Left forelimb (tissue), 1 donor: Measurements from ENCODE around the gene SHE.
"Not testable (repeated sequence)": the region's sequence is repeated elsewhere in the genome, so short reads cannot be mapped to it uniquely, and the experiment has no call there.

Experiments
- DNase-seq: peaks from one replicate; pipeline ENCODE4 v3.0.0-alpha.2; 2018; ENCODE audit warnings: low spot score

Gene SHE

DNA sequence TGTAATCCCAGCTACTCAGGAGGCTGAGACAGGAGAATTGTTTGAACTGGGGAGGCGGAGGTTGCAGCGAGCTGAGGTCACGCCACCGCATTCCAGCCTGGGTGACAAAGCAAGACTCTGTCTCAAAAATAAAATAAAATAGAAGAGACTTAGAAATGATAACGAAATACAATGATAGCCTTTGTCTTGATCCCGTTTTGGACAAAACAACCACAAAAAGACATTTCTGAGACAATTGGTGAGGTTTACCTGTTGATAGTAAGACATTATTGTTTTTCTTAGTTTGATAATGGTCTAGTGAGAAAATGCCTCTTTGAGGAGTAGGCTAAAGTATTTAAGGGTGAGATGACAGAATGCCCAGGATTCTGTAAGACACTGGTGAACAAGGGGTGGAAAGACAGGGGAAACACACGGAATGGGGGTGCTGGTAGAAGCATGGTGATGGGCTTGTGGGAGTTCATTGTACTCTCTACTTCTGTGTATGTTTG lies 11.9 kb upstream of the SHE start:
- no peak for DNase-seq

DNA sequence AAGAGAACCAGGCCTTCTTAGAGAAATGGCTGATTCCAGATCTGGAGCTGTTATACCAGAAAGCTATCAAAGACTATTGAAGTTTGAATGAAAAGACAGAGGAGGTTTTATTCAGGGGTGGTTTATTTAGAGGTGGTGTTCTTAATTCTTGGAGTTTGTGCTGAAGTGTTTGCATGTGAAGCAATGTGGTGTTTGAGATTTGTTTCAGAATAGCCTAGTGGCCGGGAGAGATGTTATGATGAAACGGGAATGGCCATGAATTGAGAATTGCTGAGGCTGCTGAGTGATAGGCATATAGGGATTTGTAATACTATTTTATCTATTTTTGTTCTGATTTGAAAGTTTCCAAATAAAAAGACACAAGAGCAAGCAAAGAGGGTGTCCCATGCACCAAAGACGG lies 10.5 kb upstream of the SHE start:
- no peak for DNase-seq

DNA sequence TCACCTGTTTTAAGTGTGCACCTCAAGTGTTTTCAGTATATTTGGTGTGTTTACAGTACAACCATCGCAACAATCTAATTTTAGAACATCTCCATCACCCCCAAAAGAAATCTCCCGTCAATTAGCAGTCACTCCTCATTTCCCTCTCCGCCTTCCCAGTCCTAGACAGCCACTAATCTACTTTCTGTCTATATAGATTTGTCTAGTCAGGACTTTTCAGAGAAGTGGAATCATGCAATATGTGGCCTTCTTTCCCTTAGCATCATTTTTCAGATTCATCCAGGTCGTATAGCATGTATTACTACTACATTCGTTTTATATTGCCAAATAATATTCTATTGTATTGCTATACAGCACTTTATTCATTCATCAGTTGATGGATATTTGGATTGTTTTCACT lies 1.7 kb upstream of the SHE start:
- DNase-seq = no peak

DNA sequence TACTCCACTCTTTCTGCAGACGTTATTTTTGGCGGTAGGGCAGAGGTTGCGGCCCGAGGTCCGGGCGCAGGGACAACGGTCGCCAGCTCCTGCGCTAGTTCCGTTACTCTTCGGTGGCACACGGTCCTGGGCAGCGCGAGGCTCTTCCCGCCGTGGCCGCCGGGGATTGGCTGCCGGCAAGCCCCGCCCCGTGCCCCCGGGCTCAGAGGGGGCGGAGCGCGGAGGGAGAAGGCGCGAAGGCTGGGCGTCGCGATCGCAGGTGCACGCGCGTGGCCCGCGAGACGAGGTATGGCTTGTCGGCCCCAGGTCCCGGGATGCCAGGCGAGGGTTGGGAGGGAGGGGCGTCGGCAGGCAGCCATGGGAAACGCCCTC lies 518 bp upstream of the SHE start:
- DNase-seq = no peak

DNA sequence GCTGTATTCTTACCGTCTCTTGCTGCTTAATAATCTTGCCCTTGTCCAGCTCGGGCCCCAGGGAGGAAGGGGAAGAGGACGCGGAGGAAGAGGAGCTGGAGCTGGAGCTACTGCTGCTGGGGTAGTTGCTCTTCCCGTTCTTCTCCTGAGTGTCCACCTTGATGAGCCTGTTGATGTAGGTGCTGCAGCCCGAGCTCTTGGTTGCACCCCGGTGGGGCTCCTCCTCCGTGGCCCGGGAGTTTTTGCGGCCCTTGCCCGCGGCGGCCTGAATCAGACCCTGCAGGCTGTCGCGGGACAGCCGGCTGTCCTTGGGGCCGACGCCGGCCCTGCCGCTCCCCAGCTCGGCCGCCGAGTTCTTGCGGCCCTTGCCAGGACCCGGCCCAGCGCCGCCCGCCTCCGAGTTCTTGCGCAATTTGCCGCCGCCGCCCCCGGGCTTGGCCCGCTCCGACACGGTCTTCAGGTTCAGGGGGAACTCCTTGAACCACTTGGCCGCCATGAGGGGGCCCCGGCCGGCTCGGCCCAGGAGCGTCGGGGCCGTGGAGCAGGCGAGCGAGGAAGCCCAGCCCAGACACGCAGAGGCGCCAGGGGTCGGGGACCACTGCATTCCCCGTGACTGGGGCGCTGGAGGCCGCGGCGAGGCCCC lies 668 bp downstream of the SHE start:
- DNase-seq = no peak

DNA sequence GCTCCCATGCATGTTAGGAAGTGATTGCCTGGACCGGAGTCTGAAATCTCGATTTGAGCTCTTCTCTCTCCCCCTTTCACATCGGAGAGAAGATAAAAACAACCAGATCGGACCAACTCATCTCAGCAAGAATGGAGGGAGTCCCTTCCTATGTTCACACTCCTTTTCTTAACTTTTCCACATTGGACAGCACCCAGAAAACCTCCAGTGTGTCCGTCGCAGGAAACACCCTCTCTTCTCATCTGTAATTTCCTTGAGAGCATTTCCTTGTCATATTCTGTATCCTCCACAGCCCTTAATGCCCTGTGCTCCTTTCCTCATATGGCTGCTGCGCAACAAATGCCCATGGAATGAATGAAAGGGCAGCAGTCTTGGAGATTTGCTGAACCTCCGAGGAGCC lies 1.7 kb downstream of the SHE start:
- DNase-seq = no peak

DNA sequence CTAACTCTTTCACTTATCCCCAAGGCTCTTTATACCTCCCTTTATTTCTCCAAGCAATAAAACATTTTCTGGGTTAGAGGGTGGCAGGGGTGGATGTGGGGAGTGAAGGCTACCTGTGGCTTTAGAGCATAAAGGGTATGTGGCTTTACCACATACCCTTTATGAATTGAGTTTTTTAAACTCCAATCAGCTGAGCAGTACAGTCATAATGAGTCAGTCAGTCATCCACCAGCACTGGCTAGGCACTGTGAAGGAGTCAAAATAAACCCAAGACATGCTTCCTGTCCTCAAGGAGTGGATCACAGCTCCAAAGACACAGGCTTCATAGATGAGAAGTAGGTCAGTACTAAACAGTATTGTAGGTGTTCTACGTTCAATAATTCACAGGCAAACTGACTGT lies 2.8 kb downstream of the SHE start:
- DNase-seq = no peak

DNA sequence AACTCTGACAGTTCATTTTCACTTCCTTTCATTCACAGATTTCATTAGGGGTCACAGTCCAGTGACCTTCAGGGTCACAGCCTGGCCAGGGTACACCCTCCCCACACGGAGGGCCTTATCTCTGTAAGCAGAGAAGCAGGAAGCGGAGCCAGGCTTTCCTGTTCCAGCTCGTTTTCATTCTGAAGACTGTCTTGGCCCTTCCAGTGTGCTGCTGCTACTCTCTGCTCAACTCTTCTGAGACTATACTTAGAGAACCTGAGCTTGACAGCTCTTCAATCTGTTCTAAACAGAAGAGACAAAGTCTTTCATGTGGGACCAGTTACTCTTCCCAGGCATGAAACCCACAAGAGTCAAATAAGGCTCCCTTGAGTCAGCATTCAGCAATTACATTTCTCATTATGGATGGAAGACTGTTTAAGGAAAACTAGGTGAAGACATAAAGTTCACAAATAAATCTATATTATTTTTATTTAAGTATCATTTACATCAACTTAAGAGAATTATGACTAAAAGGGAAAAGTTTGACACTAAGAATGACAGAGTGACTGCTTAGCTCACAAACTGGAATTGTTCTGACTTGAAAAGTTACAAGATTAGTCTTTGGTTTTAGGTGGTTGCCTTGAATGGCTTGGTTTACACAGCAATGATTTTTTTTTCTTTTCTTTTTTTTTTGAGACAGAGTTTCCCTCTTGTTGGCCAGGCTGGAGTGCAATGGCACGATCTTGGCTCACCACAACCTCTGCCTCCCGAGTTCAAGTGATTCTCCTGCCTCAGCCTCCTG lies 5.0 kb downstream of the SHE start:
- DNase-seq = no peak

DNA sequence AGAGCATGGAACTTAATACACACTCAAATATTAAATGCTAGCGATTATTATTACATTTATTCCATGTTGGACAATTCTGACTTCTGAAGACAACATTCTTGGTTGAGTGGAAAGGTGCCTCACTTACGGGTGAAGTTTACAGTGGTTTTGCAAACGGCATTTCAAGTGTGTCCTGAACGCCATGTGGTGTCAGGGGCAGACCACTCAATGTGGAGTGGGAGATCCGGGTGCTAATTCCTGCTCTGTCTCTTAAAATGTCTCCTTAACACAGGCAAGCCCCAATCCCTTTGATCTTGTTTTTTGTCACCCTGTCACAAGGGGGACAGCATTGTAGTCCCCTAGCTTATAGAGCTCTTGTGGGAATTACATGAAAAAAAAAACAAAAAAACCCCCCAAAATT lies 5.8 kb downstream of the SHE start:
- DNase-seq = no peak

DNA sequence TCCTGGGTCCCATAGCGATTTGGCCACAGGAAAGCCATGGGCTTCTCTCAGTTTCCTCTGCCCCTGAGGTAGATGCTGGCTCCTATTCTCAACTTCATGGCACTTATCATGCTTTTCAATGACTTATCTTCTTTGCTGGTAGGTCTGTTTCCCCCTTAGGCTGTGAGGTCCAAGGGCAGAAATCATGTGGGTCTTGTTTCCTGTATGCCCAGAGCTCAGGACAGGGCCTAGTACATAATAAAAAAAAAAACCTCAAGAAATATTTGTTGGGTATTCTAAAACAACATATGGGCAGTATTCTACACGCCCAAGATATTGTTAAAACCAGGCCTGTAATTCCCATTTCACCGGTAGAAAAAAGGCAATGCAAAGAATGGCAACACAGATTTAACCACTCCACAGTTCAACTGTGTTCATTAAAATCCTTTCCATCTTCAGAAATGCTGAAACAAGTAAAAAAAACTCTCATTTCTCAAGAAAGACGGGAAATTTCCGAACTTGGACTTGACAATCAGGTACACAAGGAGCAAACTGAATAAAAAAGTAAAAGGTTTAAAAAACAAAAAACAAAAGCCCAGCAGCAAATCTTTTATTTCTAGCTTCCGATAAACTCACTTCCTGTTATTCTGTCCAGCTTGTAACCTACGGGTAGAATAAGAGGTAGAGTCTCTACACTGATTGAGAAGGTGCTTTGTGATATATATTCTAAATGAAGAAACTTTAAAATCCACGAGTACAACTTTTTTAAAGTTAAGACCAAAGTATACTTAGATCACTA lies 6.5 kb downstream of the SHE start:
- no peak for DNase-seq

DNA sequence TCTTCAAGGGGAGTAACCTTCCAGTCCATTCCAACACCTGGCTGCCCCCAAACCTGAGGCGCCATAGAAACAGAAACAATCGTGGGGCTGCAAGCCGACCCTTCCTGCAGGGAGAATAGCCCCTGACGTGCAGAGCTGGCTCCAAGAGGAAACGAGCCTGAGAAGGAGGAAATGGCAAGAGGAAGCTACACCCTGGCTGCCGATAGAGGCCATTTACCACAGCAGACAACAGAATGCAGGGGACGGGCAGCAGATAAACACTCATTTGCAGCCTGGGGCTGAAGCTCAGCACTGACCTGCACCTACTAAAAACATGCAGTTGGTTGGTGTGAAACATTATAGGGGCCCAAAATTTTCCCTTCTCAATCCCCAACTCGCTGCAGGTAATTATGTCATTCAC lies 8.9 kb downstream of the SHE start:
- DNase-seq = no peak

DNA sequence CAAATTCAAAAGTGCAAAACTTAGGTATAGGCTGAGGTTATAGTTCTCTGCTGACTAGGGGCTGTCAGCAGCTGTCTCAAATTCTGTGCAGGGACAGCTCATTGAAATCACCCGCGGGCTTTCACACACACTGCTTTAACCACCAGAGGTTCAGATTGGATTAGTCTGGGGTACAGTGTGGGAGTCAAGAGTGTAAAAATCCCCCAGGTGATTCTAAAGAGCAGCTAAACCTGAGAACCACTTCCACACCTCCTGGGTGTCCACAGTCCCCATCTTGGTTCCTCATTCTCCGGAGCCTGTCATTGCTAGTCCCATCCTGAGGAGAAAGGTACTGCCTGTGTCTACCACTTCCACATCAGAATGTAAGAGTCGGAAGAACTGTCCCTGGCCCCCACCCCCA lies 10.1 kb downstream of the SHE start:
- no peak for DNase-seq

DNA sequence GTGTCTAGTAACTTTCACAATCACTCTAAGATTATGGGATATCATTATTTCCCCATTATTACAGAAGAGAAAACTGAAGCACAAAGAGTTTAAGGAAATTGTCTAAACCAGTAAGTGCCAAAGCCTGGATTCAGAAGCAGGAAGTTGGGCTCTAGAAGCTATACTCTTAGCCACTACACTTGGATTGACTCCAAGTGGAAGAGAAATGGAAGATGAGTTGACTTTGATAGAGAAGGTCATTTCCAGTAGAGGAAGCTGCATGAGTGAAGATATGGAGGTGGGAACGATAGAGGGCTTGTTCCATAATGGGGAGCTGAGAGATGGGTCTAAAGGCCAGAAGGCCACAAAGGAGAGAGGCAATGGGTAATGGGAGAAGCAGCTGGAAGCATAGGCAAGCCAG lies 11.9 kb downstream of the SHE start:
- DNase-seq = no peak

DNA sequence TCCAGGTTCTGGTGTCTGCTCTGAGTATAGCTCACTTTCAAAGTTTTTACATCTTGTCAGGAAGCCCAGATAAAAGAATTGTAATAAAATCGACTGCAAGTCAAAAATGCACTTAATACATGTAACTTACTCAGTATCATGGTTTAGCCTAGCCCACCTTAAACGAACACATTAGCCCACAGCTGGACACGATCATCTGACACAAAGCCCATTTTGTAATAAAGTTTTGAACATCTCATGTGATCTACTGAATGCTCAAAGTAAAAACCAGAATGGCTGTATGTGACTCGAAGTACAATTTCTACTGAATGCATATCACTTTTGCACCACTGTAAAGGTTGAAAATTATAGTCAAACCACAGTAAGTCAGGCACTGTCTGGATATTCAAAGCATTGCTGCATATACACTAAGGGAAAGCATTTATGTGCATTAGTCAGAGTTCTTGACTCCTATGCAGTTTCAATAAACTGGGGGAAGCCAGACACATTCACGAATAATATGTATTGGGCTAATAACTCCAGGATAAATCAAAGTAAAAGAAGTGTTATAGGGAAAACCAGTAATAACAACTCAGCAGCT lies 12.4 kb downstream of the SHE start:
- DNase-seq = no peak

DNA sequence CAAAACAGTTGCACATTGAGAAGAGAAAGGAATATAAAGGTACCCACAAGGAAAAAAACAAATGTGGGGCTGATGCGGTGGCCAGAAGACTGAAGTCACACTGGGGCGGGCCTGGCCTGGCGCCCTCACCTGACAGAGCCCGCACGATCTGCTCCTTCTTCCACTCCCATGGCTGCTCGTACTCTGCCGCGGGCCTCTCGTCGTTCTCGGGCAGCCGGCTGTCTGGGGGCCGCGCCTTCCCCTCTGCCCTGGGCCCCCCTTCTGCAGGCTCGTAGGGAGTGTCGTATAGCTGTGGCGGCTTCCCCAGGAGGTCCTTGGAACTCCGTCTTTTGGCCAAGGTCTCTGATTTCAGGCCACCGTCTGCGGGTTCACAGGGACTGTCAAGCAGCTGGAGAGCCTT lies 13.3 kb downstream of the SHE start:
- DNase-seq = no peak

DNA sequence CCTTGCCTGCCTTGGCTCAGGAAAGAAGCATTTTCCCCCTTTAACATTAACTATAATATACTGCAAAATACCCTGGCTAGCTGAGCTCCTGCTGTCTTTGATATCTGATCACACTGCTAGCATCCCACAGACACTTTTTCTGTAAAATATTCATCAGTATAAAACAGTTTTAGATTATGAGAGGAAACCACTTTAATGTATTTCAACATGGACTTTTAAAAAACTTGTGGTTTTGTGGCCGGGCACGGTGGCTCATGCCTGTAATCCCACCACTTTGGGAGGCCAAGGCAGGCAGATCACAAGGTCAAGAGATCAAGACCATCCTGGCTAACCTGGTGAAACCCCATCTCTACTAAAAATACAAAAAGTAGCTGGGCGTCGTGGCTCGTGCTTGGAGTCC lies 15.5 kb downstream of the SHE start:
- DNase-seq = not testable (repeated sequence)

DNA sequence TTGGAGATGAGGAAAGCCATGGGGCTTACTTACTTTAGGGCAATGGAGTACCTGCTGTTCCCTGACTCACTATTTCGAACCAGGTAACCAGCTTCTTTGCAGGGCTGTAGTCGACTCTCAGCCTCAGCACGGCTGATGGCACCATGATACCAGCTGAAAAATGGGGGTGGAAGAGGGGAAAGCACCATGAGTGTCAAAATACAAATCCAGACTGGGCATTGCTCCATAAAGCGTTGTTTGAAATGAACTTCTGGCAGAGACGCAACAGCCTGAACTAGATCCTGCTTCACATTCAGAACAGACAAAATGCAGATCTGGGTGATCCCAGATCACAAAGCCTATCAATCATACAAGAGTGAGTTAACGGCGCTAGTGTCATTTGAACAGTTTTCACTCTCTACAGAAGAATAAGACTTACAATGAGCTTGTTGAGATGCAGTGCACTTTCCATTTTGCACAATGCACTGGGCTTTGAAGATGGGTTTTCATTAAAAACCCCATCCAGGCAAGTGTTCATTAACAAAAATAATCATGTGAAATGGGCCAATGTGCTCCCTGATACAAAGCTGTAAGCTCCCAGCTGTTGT lies 16.2 kb downstream of the SHE start:
- no peak for DNase-seq

DNA sequence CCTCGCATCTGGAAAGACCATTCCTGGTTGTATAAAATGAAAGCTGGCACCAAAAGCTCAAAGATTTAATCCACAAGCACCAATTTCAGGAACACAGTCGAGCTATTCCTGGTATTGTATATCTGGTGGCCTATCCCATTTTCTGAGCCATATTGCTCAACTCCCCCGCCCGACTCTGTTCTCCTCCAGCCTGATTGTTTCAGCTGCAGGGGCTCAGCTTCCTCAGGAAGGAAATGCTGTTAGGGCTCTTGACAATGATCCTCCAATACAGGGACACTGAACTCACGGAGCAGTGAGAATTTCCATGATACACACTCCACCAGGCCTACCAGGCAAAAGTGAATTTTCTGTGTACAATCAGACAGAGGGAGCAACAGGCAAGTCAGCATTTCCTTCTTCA lies 17.1 kb downstream of the SHE start:
- no peak for DNase-seq

DNA sequence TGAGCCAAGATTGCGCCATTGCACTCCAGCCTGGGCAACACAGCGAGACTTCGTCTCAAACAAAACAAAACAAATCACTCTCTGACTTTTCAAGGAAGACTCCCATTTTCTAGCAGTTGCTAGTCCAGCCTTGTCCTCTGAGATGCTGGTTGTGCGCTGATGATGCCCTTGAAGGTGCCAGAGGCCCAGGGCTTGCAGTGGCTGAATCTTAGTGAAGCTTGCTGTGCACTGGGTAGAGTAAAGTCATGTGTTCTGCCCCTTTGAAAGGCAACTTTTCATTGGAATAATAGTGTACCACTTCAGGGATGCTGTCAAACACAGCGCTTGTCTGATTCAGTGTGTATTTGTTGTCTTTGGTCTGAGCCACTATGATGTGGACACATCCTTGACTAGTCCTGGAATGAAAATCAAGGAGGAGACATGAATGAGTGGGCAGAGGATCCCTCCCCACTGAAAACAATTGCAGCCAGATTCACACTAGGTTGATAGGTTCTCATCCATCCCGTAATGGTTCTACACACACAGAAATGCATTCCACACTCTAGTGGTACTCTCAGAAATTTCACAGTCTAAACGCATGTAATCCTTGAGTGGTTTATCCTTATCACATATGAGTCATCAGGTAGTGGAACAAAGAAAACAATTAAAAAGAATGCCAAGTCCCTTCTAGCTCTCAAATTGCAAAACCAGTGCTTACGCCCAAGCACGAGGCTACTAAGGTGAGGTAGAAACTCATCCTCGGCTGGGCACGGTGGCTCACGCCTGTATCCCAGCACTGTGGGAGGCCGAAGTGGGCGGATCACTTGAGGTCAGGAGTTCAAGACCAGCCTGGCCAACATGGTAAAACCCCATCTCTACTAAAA lies 18.0 kb downstream of the SHE start:
- DNase-seq = no peak

DNA sequence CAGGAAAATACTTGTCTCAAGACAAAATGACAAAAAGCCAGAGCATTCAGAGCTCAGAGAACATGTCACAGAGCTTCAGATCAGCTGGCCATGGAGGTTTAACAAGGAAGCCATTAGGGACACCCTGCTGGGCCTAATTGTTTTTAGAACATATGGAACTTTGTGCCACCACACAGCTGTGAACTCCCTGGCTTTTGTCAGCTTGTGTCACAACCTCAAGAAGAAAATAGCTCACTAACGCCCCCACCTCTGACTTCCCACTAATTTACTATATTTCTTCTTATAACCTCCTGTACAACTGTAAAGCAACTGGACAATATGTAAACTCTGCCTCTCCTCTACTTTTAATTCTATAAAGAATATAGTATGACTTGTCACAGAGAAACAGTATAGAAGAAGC lies 21.2 kb downstream of the SHE start:
- DNase-seq = no peak

DNA sequence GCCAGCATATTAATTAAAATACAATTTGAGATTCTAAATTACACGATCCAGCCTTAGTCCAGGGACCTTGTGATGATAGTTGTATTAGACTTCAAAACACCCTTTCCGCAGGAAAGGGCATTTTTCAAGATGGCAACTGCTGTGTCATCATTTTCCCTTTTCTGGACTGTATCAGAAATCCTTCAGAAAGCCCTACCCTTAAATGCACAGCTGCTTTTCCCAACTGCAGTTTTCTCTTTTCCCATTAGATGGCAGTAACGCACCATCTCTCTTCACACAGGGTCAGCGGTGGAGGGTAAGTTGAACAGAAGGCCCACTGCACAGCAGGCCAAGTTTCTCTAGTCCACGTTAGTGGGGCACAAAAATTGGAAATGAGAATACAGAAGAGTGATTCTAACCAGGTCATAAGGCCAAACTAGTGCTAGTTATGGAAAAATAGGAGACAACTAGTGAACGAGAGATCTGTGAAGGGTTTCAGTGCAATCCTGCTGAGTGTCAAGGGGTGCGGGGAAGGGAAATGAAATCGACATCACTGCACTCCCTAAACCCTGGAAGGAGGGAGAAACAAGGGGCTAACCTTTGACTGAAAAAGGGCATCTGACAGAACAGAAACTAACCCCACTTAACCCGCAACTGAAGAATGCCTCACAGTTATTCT lies 22.3 kb downstream of the SHE start:
- DNase-seq = peak; percentile 74
